ENCODE results near the gene VPS54. TPM values are rescaled to one million over a fixed set of nuclear protein-coding genes. Genes with fewer than 3 reads are reported as not detected.
"Not testable (repeated sequence)": the region's sequence is repeated elsewhere in the genome, so short reads cannot be mapped to it uniquely, and the experiment has no call there.

Gene VPS54
- polyA plus RNA-seq, 4 donors = 41.2 to 53.9 (median 52.0) TPM

DNA sequence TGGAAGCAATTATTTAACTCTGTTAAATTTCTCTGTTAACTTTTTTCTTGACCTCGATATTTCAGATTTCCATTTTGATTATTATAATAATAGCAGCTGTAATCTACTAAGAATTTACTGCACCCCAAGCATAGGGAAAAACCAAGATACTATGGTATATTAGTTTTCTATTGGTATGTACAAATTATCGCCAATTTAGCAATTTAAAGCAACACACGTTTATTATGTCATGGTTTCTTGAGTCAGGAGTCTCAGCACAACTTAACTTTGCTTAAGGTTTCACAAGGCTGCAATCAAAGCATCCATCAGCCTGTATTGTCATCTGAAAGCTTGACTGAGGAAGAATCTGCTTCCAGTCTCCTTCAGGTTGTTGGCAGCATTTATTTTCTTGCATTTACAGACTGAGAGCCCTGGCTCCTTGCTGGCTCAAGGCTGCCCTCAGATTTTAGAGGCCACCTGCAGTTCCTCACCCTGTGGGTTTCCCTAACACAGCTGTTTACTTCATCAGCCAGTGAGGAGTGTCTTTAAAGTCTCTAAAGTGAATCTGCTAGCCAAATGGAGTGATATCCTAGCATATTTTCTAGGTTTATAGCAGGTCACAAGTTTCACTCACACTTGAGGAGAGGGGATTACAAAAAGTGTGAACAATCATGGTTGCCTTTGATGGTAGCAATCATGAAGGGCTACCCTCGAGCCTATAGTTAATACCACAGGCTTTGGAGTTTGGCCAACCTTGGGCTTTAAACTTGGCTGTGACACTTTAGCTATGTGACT is 4.4 kb upstream of the VPS54 start:
- DNase-seq (ENCODE audit: low read depth in 4 of 4, low spot score in 3 of 4) = no peak

DNA sequence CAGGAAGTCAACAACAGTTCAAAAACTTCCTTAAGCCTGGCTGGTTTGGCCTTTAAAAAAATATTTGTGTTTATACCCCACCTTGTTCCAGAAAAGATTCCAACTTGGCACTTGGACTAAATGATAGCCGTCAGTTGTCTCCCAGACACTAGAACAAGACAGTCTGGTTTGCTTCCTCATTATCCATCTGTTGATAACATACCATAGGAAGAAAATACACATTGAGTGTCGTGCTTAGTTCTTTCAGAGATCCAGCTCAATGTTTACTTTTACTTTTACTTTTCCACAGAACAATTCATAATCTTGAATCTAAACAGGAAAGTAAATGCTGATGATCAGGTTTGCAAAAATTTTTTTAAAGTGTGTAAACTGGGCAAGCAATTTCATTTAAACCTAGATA is 2.4 kb upstream of the VPS54 start:
- no peak for DNase-seq (ENCODE audit: low read depth in 4 of 4, low spot score in 3 of 4)

DNA sequence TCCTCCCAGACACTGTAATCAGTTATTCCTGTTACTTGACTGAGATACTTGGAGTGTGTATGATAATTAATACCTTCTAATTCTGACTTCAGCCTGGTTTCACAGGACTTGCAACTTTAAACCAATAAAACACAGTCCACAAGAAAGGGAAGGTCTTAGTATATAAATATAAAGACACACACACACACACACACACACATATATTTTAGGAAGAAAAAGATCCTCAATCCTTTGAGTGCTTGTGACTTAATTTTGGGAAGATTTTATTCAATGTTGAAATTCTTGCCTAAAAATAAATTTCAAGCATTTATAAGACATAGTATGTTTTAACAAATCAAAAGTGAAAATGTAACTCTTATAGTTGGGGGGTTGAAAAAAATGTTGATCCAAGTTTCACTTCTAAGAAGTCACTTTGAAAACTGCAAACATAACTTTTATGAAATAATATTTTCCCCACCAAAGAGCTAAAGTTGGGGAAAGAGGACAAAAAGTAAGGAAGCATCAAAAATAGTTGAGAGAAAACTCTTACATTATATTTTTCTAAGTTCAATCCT is 824 bp upstream of the VPS54 start:
- DNase-seq (ENCODE audit: low read depth in 4 of 4, low spot score in 3 of 4) = peak in 1 of 4 donors; percentile 33

DNA sequence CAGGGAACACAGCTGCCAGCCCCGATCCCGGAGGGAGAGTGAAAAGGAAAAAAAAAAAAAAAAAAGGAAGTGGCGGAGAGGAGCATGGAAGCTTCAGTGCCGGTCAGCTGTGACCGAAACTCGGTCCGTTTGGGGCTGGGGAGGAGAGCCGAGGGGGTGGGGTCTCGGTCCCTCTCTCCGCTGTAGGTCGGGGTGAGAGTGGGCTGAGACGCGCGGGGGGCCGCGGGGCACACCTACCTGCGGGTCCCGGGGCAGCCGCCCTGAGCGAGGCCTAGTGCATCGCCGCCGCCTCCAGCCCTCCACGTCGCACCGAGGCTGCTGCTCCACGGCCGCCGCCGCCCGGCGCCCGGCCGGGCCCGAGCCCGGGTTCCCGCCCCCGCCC is 536 bp downstream of the VPS54 start:
- DNase-seq (ENCODE audit: low read depth in 4 of 4, low spot score in 3 of 4) = peak in 2 of 4 donors; percentile 31 to 63

DNA sequence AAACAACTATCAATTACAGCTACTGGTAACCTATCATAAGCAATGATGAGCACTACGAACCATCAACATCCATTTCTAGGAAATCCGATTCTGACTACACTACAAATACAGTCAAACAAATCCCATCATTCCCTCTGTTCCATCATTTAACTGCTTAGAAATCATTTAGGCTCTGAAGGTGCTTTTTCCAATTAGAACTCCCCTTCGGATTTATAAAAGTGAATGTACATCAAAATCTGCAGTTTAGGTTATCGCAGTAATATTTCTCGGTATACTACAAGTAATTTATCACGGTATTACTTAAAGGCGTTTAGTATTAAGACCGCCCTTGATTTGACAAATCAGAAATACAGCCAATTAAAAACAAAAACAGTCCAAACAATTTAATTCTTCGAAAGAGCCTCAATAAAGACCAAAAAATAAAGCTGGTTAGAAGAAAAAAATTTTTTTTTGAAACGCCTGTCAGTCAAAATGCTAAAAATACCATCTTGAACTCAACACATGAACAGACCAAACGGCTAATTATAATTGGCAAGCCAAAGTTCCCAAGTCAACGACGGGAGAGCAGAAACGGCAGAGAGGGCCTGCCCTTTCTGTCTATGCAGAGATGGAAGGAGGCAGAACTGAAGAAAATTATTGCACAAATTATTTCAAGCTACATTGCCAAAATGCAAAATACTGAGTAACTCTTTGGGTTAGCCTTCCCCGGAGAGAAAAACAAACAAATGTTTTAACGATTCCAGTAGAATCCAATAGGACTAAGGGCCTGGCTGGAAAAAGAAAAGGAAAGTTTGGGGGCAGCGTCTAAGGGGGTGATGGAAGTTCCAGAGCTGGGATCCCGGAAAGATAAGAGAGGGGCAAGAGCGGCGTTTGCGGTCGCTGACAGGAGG is 1.2 kb downstream of the VPS54 start:
- peak; percentile 18 to 47 (median 32) for DNase-seq (ENCODE audit: low read depth in 4 of 4, low spot score in 3 of 4)

DNA sequence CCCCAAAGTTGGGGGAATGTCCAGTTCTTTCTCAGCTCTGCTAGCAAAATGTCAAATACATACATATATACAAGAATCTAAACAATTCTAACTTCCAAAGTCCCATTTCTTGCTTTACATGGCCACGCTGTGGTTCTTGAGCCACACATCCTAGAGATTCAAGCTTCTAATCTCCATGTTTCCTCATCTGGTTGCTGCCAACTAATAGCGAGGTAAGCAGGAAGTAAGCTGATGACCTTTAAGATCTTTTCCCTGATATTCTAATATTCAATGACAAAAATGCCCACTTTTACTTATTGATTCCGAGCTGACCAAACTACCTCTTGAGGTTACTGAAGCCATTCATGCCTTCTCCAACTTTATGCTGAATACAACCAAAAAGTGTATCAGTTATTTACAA is 3.3 kb downstream of the VPS54 start:
- no peak for DNase-seq (ENCODE audit: low read depth in 4 of 4, low spot score in 3 of 4)

DNA sequence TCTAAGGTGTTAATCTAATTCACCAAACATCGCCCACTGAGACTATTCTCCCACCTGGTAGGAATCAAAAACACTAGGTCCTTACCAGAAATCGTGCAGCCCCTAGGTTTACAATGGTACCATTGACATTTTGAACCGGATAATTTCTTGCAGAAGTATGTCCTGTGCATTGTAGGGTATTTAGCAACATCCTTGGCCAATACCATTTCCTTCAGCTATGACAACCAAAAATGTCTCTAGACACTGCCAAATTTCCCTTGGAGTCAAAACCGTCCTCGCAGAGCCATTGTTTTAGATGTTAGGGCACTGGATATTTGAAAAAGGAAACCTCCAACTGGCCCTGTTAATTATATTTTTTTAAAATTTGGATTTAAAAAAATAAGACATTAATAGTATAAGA is 3.8 kb downstream of the VPS54 start:
- no peak for DNase-seq (ENCODE audit: low read depth in 4 of 4, low spot score in 3 of 4)

DNA sequence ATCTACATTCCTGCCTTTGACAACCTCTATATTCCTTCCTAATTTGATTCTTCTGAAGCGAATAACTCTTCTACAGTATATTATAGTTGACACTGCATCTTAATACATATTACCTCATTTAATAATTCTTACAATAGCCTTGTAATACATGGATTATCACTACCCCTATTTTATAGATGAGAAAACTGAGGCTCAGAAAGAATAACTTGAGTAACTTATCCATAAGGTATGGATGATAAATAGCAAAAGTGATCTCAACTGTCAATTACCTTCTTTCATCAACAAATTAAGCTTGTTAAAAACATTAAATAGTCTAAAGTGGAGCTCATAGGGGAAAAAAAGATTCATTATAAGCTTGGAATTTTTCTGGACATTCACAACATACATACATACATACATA is 4.6 kb downstream of the VPS54 start:
- DNase-seq (ENCODE audit: low read depth in 4 of 4, low spot score in 3 of 4) = no peak

DNA sequence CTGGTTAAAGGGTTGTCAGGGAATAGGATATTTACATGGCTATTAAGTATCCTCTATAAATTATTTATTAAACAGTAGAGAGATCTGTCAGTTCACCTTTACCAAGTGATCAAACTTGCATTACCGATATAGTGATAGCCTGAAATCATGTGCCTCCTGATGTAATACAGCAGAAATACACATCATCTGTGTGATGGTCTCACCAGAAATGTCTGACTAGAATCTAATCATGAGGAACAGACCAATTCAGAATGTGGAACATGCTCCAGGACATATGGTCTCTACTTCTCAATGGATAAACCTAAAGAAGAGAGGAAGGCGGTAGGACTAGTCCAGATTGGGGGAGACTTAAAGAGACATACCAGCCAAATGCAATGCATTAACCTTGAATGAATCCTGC is 6.2 kb downstream of the VPS54 start:
- no peak for DNase-seq (ENCODE audit: low read depth in 4 of 4, low spot score in 3 of 4)

DNA sequence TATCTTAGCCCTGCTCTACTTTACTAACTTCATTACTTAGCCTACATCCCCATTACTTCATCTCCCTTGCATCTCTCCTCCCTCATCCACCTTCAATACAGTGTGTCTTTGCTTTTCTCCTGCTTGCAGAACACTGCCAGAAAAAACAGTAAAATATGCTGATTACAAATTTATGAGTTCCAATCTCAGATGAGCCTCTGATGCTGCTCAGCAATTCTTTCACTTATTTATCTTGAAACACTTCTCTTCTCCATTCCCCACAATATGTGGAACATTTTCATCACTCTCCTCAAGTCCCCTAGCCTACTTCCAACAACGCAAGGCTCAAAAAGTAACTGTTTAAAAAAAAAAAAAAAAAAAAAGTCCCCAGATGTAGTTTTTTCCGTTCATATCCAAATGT is 7.1 kb downstream of the VPS54 start:
- DNase-seq (ENCODE audit: low read depth in 4 of 4, low spot score in 3 of 4) = no peak

DNA sequence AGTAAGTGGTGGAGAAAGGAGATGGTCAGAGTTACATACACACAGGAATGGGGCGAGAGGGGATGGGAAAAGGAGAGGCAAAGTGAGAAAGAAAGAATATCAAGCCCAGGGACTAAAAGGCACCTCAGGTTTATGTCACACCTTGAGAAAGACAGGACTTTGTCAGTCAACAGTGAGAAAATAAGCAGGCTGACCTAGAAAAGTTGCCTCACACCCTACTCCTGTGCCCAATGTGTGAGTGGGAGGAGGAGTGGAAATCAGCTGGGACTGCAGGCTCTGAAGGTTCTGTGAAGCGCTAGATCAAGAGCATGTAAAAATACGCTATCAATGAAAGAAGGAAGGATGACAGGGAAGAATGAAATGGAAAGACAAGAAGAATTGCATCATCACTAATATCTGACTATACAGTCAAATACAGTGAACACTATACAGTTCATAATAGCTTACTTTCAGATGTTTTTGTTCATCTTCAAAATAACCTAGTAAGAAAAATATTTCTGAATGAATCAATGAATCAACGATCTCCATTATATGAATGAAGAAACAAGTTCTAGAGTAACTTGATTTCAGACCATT is 10.7 kb downstream of the VPS54 start:
- no peak for DNase-seq (ENCODE audit: low read depth in 4 of 4, low spot score in 3 of 4)

DNA sequence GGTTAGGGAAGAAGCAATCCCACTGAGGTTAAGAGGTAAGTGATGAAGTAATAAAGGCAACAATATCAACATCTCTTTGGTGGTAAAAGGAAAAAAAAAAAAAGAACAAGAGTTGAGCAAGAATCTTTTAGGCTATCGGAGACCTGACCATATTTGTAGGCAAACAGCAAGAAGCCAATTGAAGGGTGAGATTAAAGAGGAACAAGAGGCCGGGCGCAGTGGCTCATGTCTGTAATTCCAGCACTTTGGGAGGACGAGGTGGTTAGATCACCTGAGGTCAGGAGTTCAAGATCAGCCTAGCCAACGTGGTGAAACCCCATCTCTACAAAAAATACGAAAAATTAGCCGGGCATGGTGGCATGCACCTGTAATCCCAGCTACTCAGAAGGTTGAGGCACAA is 11.3 kb downstream of the VPS54 start:
- no peak for DNase-seq (ENCODE audit: low read depth in 4 of 4, low spot score in 3 of 4)

DNA sequence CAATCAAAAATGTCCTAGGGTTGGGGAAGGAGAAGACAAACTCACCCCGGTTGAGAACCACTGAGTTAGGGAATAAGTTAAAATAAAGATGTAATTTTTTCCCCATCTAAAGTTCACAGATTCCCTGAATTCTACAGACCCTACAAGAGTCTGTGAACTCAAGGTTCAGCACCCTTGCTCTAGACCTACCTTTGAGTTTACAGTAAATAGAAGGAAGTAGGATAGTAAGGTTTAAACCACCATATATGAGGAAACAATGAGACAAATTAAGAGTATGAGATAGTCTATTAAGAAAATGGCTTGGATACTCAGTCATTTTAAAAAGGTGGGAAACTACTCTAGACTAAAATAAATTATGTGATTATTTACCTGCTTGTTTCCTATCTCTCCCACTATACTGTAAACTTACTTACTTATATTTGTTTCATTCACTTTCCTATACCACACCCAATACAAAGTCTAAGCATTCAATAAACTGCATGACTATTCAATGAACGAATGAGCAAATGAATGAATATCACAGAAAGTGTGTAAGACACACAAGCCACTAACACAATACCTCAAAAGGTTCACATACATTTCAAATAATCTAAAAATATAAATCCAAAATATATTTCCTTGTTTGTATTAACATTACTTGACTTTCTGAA is 13.4 kb downstream of the VPS54 start:
- no peak for DNase-seq (ENCODE audit: low read depth in 4 of 4, low spot score in 3 of 4)

DNA sequence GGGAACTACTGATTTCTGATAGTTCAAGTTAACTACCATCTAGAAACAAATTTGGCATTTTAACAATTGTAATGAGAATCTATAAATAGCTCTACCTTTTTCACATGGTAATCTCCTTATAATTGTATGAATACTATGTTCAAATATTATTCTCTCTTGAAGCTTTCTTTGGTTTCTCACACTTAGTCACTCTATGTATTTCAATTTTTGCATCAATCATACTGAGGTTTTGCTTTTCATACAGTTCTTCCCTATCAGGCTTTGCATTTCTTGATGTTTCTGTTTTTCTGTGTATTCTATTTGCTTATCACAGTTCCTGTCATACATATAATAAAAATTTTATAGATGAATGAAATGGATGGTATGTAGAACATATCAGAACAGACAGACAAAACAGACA is 16.0 kb downstream of the VPS54 start:
- DNase-seq (ENCODE audit: low read depth in 4 of 4, low spot score in 3 of 4) = no peak

DNA sequence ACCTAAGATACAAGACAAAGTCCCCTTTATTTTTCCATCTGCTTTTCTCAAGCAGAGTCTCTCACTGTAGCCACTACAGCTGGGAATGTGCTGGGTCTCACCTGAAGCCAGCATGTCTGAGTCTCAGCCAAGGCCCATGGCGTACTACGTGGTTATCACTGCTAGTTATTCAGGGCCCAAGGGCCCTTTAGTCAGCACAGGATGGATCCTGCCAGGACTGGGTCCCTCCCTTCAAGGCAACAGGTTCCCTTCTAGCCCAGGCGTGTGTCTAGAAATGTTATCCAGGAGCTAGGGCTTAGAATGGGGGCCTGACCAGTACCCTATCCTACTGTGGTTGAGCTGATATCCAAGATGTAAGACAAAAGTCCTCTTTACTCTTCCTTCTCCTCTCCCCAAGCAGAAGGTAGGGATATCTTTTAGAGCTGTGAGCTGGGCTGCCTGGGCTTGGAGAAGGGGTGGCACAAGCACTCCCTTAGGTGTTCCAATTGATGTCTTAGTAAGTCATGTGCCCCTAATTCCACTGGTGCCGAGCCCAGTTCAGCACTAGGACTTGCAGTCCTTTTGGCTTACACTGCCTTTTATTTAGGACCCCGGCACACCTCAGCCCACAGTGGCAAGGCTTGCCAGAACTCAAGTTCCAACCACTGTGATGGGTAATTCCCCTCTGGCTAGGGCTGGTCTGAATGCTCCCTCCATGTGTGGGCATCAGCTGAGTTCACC is 17.7 kb downstream of the VPS54 start:
- DNase-seq (ENCODE audit: low read depth in 4 of 4, low spot score in 3 of 4) = no peak

DNA sequence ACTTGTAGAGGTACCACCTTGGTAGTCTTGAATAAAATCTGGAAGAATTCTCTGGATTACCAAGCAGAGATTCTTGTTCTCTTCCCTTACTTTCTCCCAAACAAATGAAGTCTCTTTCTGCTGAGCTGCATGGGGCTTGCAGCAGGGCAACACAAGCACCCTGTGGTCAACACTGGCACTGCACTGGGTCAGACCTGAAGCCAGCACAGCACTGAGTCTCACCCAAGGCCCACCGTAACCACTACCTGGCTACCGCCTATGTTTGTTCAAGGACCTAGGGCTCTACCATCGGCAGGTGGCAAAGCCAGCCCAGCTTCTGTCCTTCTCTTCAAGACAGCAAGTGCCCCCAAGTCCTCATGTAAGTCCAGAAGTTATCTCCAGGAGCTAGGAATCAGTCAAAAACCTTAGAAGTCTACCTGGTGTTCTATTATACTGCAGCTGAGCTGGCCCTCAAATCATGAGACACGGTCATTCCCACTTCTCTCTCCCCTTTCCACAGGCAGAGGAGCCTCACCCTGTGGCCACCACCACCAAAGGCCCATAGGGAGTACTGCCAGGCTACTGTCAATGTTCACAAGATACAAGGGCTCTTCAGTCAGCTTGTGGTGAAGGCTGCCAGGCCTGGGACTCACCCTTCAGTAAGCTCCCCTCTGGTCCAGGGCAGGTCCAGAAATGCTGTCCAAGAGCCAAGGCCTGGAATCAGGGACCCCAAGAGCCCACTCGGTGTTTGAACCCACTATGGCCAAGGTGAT is 18.4 kb downstream of the VPS54 start:
- no peak for DNase-seq (ENCODE audit: low read depth in 4 of 4, low spot score in 3 of 4)

DNA sequence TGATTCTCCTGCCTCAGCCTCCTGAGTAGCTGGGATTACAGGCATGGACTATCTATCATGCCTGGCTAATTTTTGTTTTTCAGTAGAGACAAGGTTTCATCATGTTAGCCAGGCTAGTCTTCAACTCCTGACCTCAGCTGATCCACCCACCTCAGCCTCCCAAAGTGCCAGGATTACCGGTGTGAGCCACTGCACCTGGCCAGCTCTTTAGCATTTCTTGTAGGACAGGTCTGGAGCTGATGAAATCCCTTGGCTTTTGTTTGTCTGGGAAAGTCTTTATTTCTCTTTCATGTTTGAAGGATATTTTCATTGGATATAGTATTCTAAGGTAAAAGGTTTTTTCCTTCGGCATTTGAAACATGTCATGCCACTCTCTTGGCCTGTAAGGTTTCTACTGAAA is 20.2 kb downstream of the VPS54 start:
- no peak for DNase-seq (ENCODE audit: low read depth in 4 of 4, low spot score in 3 of 4)

DNA sequence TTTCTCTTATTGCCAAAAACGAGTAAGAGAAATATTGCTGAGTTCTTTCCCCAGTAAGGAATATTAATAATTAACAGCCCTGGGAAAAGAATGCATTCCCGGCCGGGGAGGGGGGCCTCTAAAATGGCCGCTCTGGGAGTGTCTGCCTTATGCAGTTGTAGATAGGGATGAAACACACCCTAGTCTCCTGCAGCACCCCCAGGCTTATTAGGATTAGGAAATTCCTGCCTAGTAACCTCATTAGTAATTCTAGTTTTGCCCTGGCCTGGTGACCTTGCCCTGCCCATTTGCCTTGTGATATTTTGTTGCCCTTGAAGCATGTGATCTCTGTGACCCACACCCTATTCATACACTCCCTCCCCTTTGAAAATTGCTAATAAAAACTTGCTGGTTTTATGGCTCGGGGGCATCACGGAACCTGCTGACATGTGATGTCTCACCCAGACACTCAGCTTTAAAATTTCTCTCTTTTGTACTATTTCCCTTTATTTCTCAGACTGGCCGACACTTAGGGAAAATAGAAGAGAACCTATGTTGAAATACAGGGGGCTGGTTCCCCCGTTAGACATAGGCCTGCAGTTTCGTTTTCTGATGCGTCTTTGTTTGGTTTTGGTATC is 22.5 kb downstream of the VPS54 start:
- DNase-seq (ENCODE audit: low read depth in 4 of 4, low spot score in 3 of 4) = not testable (repeated sequence)

Measured in right renal pelvis (tissue), 4 donors.